ENCODE data around the gene NDUFAF8. TPM values are rescaled to one million over a fixed set of nuclear protein-coding genes. Genes with fewer than 3 reads are reported as not detected.

NDUFAF8 gene
- total RNA-seq, 2 donors from 2014 or later, result 33.4 to 68.0 TPM

GRCh38 chr17:81236784-81237183 lies 2.3 kb upstream of the NDUFAF8 start:
- Mint-ChIP-seq H3K27ac (no peak overlapping the region), H3K4me1 (peaks cover 16% of the 10 kb centered on the region), H3K4me3 (peak overlapping the region; percentile 83), H3K36me3 (ENCODE audit: low read depth) (peaks cover 20% of the 10 kb centered on the region), H3K9me3 (no peaks in the 10 kb centered on the region), H3K27me3 (no peaks in the 10 kb centered on the region)
- ATAC-seq (replicated peaks), result no peak

GRCh38 chr17:81237591-81238489 lies 1.3 kb upstream of the NDUFAF8 start:
- peak overlapping the region; percentile 48 for H3K27ac Mint-ChIP-seq
- ATAC-seq (replicated peaks), result no peak
- no peaks in the 10 kb centered on the region for H3K27me3 Mint-ChIP-seq
- peaks cover 16% of the 10 kb centered on the region for H3K4me1 Mint-ChIP-seq
- H3K36me3 Mint-ChIP-seq (ENCODE audit: low read depth), result peaks cover 27% of the 10 kb centered on the region
- H3K4me3 Mint-ChIP-seq, result peak overlapping the region; percentile 83
- H3K9me3 Mint-ChIP-seq, result no peaks in the 10 kb centered on the region

DNA sequence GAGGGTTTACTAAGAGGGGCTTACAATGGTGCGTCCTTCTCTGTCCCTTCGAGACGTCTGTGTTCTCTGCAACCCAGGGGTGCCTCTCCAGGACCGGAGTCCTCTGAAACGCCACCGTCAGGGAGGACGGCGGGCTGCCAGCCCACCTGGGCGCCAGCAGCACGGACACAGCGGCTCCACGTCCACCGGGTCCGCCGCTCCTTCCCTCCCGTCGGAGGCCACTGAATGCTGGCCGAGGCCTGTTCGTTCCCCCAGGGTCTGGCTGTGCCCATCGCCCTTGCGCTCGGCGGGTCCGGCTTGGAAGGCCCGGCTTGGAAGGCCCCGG lies 666 bp upstream of the NDUFAF8 start:
- no peak overlapping the region for H3K27ac Mint-ChIP-seq
- H3K36me3 Mint-ChIP-seq (ENCODE audit: low read depth), result peaks cover 27% of the 10 kb centered on the region
- peak overlapping the region; percentile 83 for H3K4me3 Mint-ChIP-seq
- H3K4me1 Mint-ChIP-seq, result peaks cover 16% of the 10 kb centered on the region
- no peaks in the 10 kb centered on the region for H3K27me3 Mint-ChIP-seq
- no peaks in the 10 kb centered on the region for H3K9me3 Mint-ChIP-seq
- no peak for ATAC-seq (replicated peaks)

- ATAC-seq (replicated peaks), result no peak
- H3K36me3 Mint-ChIP-seq (ENCODE audit: low read depth), result peaks cover 31% of the 10 kb centered on the region
- H3K4me1 Mint-ChIP-seq, result peaks cover 15% of the 10 kb centered on the region
- H3K27ac Mint-ChIP-seq, result peak overlapping the region; percentile 84
- no peaks in the 10 kb centered on the region for H3K9me3 Mint-ChIP-seq
- H3K27me3 Mint-ChIP-seq, result no peaks in the 10 kb centered on the region
- peak overlapping the region; percentile 83 for H3K4me3 Mint-ChIP-seq
Observed at GRCh38 chr17:81239714-81240555, 817 bp downstream of the NDUFAF8 start.

DNA sequence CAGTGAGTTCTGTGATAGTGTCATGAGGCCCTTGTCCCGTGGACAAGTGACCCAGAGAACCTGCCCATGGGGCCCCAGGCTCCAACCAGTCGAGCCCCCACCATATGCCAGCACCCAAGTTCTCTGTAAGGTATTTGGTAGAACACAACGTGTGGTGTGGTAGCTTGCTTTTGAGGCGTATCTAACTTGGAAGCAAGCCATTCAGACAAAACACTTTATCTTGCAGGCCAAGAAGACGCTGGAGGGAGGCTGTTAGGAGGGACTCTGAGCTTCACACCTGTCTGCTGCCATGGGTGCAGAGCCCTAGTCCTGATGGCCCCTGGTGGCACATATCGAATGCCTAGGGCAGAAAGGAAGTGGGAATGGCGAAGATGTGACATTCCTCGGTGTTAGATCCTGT lies 1.6 kb downstream of the NDUFAF8 start:
- peaks cover 15% of the 10 kb centered on the region for H3K4me1 Mint-ChIP-seq
- peak overlapping the region; percentile 83 for H3K4me3 Mint-ChIP-seq
- H3K9me3 Mint-ChIP-seq, result no peaks in the 10 kb centered on the region
- peaks cover 36% of the 10 kb centered on the region for H3K36me3 Mint-ChIP-seq (ENCODE audit: low read depth)
- H3K27me3 Mint-ChIP-seq, result no peaks in the 10 kb centered on the region
- no peak overlapping the region for H3K27ac Mint-ChIP-seq
- ATAC-seq (replicated peaks), result no peak

DNA sequence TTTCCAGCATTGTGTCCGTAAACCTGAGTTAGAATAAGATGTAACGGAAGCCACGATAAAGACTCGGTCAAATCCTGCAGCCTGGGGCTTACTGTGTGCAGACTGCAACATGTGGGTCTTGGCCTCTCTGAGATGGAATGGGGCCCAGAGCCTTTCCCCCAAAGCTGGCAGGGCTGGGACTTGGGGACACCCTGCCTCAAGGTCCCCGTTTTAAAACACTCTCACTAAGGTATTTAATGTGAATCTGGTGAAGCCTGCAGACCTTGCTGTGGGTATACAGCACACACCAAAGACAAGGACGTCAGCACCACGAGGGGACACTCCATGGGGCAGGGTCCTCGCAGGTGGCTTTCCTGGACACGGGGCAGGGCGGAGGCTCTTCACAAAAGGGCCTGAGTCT lies 2.1 kb downstream of the NDUFAF8 start:
- H3K9me3 Mint-ChIP-seq, result no peaks in the 10 kb centered on the region
- H3K27ac Mint-ChIP-seq, result no peak overlapping the region
- H3K4me1 Mint-ChIP-seq, result peaks cover 15% of the 10 kb centered on the region
- H3K27me3 Mint-ChIP-seq, result no peaks in the 10 kb centered on the region
- peaks cover 36% of the 10 kb centered on the region for H3K36me3 Mint-ChIP-seq (ENCODE audit: low read depth)
- H3K4me3 Mint-ChIP-seq, result peak overlapping the region; percentile 83
- no peak for ATAC-seq (replicated peaks)

DNA sequence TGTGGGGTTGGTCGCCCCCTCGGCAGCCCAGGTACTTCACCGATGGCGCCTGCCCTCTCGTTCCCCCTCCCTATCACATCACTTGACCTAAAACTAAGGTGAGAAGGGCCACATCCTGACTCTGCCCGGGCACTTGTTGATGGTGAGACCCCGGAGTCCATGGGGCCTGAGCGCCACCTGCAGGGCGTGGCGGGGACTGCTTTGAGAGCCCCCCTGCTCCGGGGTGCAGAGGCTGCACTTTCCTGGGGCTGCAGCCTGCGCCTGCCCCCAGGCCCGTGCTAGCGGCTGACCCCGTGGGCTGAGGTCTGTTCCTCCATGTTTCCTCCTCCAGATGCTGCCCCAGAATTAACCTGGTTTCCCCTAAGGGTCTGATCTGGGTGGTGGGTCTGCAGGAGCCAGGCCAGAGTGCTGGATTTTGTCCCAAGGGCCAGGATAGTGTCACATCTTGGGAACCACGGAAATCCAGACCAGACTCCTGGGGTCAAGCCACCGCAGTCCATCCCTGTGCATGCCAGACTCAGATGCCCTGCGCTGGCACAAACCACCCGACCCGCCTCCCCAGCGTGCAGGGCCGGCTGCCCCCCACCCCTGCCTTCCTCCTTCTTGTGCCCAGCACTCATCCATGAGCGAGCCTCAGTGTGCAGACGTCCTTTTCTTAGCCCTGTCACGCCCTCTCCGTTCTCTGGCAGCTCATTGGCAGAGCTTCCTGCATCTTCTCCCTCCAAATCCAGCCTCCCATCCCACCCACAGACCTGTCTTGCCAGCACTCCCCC lies 2.7 kb downstream of the NDUFAF8 start:
- H3K27me3 Mint-ChIP-seq, result no peaks in the 10 kb centered on the region
- H3K9me3 Mint-ChIP-seq, result no peaks in the 10 kb centered on the region
- H3K4me3 Mint-ChIP-seq, result peak overlapping the region; percentile 83
- no peak for ATAC-seq (replicated peaks)
- no peak overlapping the region for H3K27ac Mint-ChIP-seq
- H3K4me1 Mint-ChIP-seq, result peaks cover 15% of the 10 kb centered on the region
- H3K36me3 Mint-ChIP-seq (ENCODE audit: low read depth), result peaks cover 36% of the 10 kb centered on the region

DNA sequence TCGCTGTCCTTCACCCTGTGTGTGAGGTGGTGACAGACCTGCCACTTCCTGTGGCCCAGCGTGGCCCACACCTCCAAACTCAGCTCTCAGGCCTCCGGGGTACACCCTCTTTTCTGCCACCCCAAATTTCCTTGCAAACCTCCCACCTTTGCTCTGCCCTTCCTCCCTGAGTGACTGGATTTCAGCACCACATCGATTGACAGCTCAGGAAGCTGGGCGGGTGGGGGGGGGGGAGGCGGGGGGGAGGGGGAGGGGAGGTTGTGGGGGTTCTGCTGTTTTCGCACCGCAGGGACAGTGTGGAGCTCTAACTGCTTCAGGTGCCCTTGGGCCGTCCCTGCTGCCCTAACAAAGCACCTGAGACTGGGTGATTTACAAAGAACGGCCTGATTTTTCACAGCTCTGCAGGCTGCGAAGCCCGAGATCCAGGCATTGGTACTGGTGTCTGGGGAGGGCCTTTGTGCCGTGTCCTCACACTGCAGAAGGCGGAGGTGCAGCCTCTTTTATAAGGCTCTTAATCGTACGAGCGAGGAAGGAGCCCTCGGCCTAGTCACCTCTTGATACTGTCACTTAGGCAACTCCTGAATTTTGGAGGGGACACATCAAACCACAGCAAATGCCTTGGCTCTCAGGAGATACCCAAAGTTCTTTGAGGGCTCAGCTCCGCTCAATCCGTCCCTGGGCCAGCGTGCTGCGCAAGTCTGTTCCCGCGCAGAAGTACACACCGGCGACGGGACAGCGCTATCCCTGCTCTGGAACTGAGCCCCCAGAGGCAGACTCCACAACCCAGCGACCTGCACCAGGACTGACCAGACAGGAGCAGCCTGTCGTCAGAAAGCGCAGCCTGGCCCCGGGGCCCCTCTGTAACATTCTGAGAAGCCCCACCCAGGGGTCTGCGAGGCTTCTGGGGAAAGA lies 3.6 kb downstream of the NDUFAF8 start:
- peaks cover 9% of the 10 kb centered on the region for H3K4me1 Mint-ChIP-seq
- no peaks in the 10 kb centered on the region for H3K27me3 Mint-ChIP-seq
- no peak overlapping the region for H3K27ac Mint-ChIP-seq
- H3K36me3 Mint-ChIP-seq (ENCODE audit: low read depth), result peaks cover 36% of the 10 kb centered on the region
- no peak overlapping the region for H3K4me3 Mint-ChIP-seq
- H3K9me3 Mint-ChIP-seq, result no peaks in the 10 kb centered on the region
- no peak for ATAC-seq (replicated peaks)

- ATAC-seq (replicated peaks), result no peak
- H3K4me3 Mint-ChIP-seq, result no peak overlapping the region
- no peaks in the 10 kb centered on the region for H3K9me3 Mint-ChIP-seq
- H3K27me3 Mint-ChIP-seq, result no peaks in the 10 kb centered on the region
- peaks cover 36% of the 10 kb centered on the region for H3K36me3 Mint-ChIP-seq (ENCODE audit: low read depth)
- H3K4me1 Mint-ChIP-seq, result peaks cover 6% of the 10 kb centered on the region
- no peak overlapping the region for H3K27ac Mint-ChIP-seq
Observed at GRCh38 chr17:81243333-81243664, 4.2 kb downstream of the NDUFAF8 start.

DNA sequence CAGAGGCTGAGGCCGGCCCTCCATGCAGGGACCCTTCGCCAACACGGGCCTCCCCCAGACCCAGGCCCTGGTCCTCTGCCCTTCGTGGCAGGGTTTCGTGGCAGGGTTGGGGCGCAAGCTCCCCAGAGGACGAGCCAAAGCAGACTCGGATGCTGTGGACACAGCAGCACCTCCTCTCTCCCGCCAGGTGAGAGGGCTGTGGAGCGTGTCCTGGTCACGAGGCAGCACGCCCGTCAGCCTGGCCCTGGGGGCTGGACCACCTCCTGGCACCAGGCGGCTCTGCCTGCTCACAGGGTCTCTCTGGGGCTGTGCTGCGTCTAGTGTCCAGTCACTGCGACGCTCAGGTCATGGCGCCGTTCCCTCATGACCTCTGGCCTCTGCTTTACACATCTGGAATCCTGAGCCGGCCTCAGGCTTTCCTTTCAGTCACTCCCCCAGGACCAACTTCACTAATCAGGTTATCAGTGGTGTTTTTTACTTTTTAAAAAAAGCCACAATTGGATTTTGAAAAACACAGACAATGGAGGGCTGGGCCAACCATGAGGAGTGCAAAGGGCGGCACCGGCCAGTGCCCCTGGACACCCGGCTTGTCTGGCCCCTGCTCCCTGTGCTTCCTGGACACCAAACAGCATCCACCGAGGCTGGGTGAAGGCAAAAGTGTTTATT lies 5.4 kb downstream of the NDUFAF8 start:
- H3K4me1 Mint-ChIP-seq, result peaks cover 6% of the 10 kb centered on the region
- H3K27me3 Mint-ChIP-seq, result no peaks in the 10 kb centered on the region
- H3K4me3 Mint-ChIP-seq, result no peak overlapping the region
- peak overlapping the region; percentile 55 for H3K27ac Mint-ChIP-seq
- no peaks in the 10 kb centered on the region for H3K9me3 Mint-ChIP-seq
- H3K36me3 Mint-ChIP-seq (ENCODE audit: low read depth), result peaks cover 36% of the 10 kb centered on the region
- ATAC-seq (replicated peaks), result no peak

DNA sequence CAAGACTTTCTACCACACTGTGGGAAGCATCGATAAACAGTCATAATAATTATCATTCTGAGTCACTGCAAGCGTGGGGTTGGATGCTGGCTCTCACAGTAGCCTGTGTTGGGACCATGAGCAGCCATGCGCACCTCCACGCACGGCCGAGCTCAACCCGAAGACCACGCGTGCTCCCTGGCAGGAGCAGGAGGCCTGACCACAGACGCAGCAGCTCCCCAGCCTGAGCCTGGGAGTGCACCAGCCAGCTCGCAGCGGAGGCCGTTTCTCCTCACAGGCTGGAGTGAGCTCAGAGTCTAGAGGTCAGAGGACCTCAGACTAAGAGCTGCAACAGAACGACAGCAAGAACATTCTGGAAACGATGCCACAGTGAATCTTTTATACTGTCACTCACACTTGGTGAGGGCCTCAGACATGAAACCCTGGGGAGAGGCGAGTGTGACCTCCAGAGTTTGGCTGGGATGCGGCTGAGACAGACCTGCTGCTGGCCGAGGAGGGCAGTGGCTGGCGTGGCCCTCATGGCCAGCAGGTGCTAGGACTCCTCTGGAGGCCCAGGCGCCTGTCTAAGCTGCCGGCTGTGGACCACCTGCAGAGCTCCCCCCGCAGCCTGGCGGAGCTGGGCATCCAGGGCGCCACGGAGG lies 6.0 kb downstream of the NDUFAF8 start:
- Mint-ChIP-seq H3K36me3 (ENCODE audit: low read depth) (peaks cover 39% of the 10 kb centered on the region), H3K27ac (peak overlapping the region; percentile 55), H3K27me3 (no peaks in the 10 kb centered on the region), H3K4me1 (peaks cover 6% of the 10 kb centered on the region), H3K9me3 (no peaks in the 10 kb centered on the region), H3K4me3 (no peak overlapping the region)
- peak; percentile 73 for ATAC-seq (replicated peaks)

DNA sequence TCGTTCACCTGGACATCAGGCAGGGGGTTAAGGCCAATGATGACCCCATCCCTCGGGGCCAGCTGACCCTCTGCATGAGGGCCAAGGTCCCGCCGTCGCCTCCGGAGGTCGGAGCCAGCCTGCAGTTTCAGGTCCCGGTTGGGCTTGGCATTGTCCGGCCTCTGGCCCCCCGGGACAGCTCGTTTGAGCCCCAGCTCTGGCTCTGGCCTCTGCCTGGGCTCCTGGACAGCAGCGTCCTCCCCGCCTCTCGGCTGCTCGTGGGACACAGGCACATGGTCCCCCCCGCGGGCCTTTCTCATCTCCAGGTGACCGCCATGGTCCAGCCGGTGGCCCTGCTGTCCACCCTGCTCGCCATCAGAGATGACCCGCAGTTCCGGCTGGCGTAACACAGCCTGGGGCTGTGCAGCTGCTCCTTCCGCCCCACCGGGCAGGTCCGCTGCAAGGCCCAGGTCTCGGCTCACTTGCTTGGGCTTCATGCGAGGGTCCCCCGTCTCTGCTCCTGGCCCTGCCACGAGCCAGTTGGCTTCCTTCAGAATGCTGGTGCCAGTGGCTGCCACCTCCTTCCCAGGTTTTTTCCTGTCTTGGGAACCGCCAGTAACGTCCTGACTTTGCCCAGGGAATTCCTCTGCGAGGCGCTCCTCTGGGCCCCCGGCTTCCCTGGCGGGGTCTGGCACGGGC lies 6.7 kb downstream of the NDUFAF8 start:
- H3K4me3 Mint-ChIP-seq, result no peak overlapping the region
- H3K27ac Mint-ChIP-seq, result no peak overlapping the region
- no peak for ATAC-seq (replicated peaks)
- peaks cover 39% of the 10 kb centered on the region for H3K36me3 Mint-ChIP-seq (ENCODE audit: low read depth)
- no peaks in the 10 kb centered on the region for H3K27me3 Mint-ChIP-seq
- H3K9me3 Mint-ChIP-seq, result no peaks in the 10 kb centered on the region
- peaks cover 6% of the 10 kb centered on the region for H3K4me1 Mint-ChIP-seq

DNA sequence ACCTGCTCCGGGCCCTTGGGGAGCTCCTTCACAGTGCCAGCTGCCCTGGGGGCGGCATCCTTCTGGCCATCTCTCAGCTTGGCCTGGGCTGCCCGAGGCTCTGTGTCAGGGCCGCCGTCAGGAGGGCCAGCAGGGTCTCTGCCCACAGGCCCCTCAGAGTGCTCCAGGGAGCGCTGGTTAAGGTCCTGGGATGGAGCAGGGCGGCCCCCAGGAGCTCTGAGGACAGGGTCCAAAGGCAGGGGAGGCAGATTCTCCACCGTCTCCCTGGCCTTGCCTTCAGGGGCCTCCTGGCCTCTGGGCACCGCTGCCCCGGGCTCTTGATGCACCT lies 7.2 kb downstream of the NDUFAF8 start:
- no peaks in the 10 kb centered on the region for H3K9me3 Mint-ChIP-seq
- H3K27ac Mint-ChIP-seq, result no peak overlapping the region
- H3K4me1 Mint-ChIP-seq, result peaks cover 6% of the 10 kb centered on the region
- H3K27me3 Mint-ChIP-seq, result no peaks in the 10 kb centered on the region
- peaks cover 37% of the 10 kb centered on the region for H3K36me3 Mint-ChIP-seq (ENCODE audit: low read depth)
- ATAC-seq (replicated peaks), result no peak
- no peak overlapping the region for H3K4me3 Mint-ChIP-seq

All from activated T-helper 17 cell treated with anti-CD3 and anti-CD28 coated beads, Interleukin-2, amount 50 U/mL, for 72 hours (primary cell).